ENCODE measurements around the gene MPP2.
"Not testable (repeated sequence)": the region's sequence is repeated elsewhere in the genome, so short reads cannot be mapped to it uniquely, and the experiment has no call there.

MPP2 gene

GRCh38 chr17:43873815-43874214 lies 33.5 kb downstream of the MPP2 start:
- no peak for DNase-seq

GRCh38 chr17:43873091-43873490 lies 34.2 kb downstream of the MPP2 start:
- DNase-seq: no peak

- no peak for DNase-seq
Measured at GRCh38 chr17:43871946-43872690, 35.2 kb downstream of the MPP2 start.

- not testable (repeated sequence) for DNase-seq
Measured at GRCh38 chr17:43869031-43869430, 38.3 kb downstream of the MPP2 start.

GRCh38 chr17:43868226-43868994 lies 38.9 kb downstream of the MPP2 start:
- no peak for DNase-seq

GRCh38 chr17:43864161-43864984 lies 43.0 kb downstream of the MPP2 start:
- no peak for DNase-seq

GRCh38 chr17:43861960-43862359 lies 45.4 kb downstream of the MPP2 start:
- no peak for DNase-seq

- DNase-seq: no peak
Measured at GRCh38 chr17:43860927-43861622, 46.3 kb downstream of the MPP2 start.

GRCh38 chr17:43860077-43860725 lies 47.1 kb downstream of the MPP2 start:
- DNase-seq: no peak

- DNase-seq: no peak
Measured at GRCh38 chr17:43857957-43858600, 49.3 kb downstream of the MPP2 start.

- no peak for DNase-seq
Measured at GRCh38 chr17:43857141-43857540, 50.2 kb downstream of the MPP2 start.

- no peak for DNase-seq
Measured at GRCh38 chr17:43856141-43856540, 51.2 kb downstream of the MPP2 start.

- no peak for DNase-seq
Measured at GRCh38 chr17:43855061-43855460, 52.3 kb downstream of the MPP2 start.

- no peak for DNase-seq
Measured at GRCh38 chr17:43854498-43854897, 52.8 kb downstream of the MPP2 start.

GRCh38 chr17:43853546-43853945 lies 53.8 kb downstream of the MPP2 start:
- DNase-seq: no peak

GRCh38 chr17:43852571-43852970 lies 54.8 kb downstream of the MPP2 start:
- no peak for DNase-seq

- no peak for DNase-seq
Measured at GRCh38 chr17:43849116-43849515, 58.2 kb downstream of the MPP2 start.

GRCh38 chr17:43848601-43849000 lies 58.7 kb downstream of the MPP2 start:
- DNase-seq: no peak

GRCh38 chr17:43846963-43847371 lies 60.4 kb downstream of the MPP2 start, which contains the start of gene CD300LG:
Gene CD300LG, plus strand, starts transcription at chr17:43847176. Its CDS starts 41 bp downstream, at chr17:43847217.
- no peak for DNase-seq

- DNase-seq: peak; percentile 18
Measured at GRCh38 chr17:43846221-43846712, 61.1 kb downstream of the MPP2 start.

- DNase-seq: no peak
Measured at GRCh38 chr17:43845766-43846165, 61.6 kb downstream of the MPP2 start.
